Ectodermal cell (in vitro differentiated cells): ENCODE measurements around the gene GPX2.

ENCODE experiments used
- H3K27ac ChIP-seq: 2 replicates; pipeline ENCODE4 v1.7.0; 2013; ENCODE audit warnings: mild to moderate bottlenecking, low read depth, low read length; ENCODE audit not compliant: insufficient read depth, poor library complexity, severe bottlenecking
- H3K27me3 ChIP-seq: 2 replicates; pipeline ENCODE4 v1.7.0; 2013; ENCODE audit warnings: mild to moderate bottlenecking, low read length; ENCODE audit not compliant: insufficient read depth, control insufficient read depth, poor library complexity, severe bottlenecking
- H3K36me3 ChIP-seq: one replicate; pipeline ENCODE4 v1.7.0; 2013; ENCODE audit warnings: low read length; ENCODE audit not compliant: control insufficient read depth, insufficient read depth
- H3K4me1 ChIP-seq: one replicate; pipeline ENCODE4 v1.7.0; 2013; ENCODE audit warnings: low read length; ENCODE audit not compliant: control insufficient read depth, insufficient read depth
- H3K4me3 ChIP-seq: 2 replicates; pipeline ENCODE4 v1.7.0; 2013; ENCODE audit warnings: low read depth, low read length, control low read depth; ENCODE audit not compliant: insufficient read depth
- H3K9me3 ChIP-seq: 2 replicates; pipeline ENCODE4 v1.7.0; 2013; ENCODE audit warnings: mild to moderate bottlenecking, low read length, moderate library complexity; ENCODE audit not compliant: control insufficient read depth
- WGBS, 2 experiments: methylation state at CpG; one replicate each; pipeline ENCODE4 v1.1.7; 2013; ENCODE audit warnings: missing lambda C conversion rate in 2 of 2; 5-methylcytosine and 5-hydroxymethylcytosine counted together

GPX2 gene

DNA sequence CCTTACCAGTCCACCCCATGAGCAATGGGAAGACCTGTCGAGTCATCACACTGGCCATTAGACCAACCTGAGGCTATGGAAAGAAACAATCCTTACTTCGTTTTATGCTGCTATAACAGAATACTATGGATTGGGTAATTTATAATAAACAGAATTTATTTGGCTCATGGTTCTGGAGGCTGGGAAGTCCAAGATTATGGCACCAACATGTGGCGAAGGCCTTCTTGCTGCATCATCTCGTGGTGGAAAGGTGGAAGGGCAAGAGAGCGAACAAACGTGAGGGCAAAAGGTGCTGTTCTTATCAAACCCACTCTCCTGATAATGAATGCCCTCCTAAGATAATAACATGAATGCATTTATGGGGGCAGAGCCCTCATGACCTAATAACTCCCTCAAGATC is 53.2 kb downstream of the GPX2 start:
- Histone ChIP-seq H3K4me1 (no peaks in the 10 kb centered on the region), H3K4me3 (no peak overlapping the region), H3K27me3 (peaks cover 4% of the 10 kb centered on the region), H3K27ac (no peak overlapping the region), H3K36me3 (no peaks in the 10 kb centered on the region), H3K9me3 (no peaks in the 10 kb centered on the region)
- 93 to 98% methylated on average over 6 of the region's 6 CpGs for WGBS, 2 experiments
